Lower lobe of right lung (tissue), 2 donors: ENCODE results near the gene SIRT4. TPM values are rescaled to one million over a fixed set of nuclear protein-coding genes. Genes with fewer than 3 reads are reported as not detected.

Experiments
- ATAC-seq, 2 donors: fragments of 200-7000 bp; cut with Tn5 transposase; one replicate each; pipeline ENCODE4 v1.9.1; 2020 to 2022; ENCODE audit warnings: mild to moderate bottlenecking in 2 of 2, moderate library complexity in 2 of 2
- DNase-seq: peaks from one replicate; pipeline ENCODE4 v3.0.0-alpha.2; 2020
- H3K27ac ChIP-seq: fragments of 200-600 bp; one replicate; pipeline ENCODE4 v1.8.0; 2022
- H3K27me3 ChIP-seq: fragments of 200-600 bp; one replicate; pipeline ENCODE4 v1.8.0; 2022; ENCODE audit warnings: low read depth
- H3K36me3 ChIP-seq: fragments of 200-600 bp; one replicate; pipeline ENCODE4 v1.8.0; 2022; ENCODE audit warnings: mild to moderate bottlenecking
- H3K4me1 ChIP-seq: fragments of 200-600 bp; one replicate; pipeline ENCODE4 v1.8.0; 2022
- H3K4me3 ChIP-seq: fragments of 200-600 bp; one replicate; pipeline ENCODE4 v1.8.0; 2022; ENCODE audit warnings: mild to moderate bottlenecking
- H3K9me3 ChIP-seq: fragments of 200-600 bp; one replicate; pipeline ENCODE4 v1.8.0; 2022
- intact Hi-C: fragments of 100-400 bp; cut with DNase I; formaldehyde crosslinking; loops from one replicate; pipeline ENCODE4 v1.11.0; 2022
- total RNA-seq: library from RNA; stranded (reverse); fragmentation: NEBNext Ultra II Directional; extraction: Animal tissue kit (Norgen Biotek cat#: 25700); gene quantifications from one replicate; pipeline ENCODE4 v1.2.1, GENCODE V29; 2021
- TF ChIP-seq, protein P1 (sequence below): fragments of 200-600 bp; IDR thresholded peaks from one replicate; pipeline ENCODE4 v1.8.0; 2022; ENCODE audit warnings: antibody characterized with exemption, mild to moderate bottlenecking
- donor health status: DM: no; HTN: yes; CAD: no; lungs with severe emphysema.

SIRT4 gene
- total RNA-seq, 1 donor from 2014 or later: 2.1 TPM

- H3K4me1 ChIP-seq: peaks cover 11% of the 10 kb centered on the region
- no peaks in the 10 kb centered on the region for H3K36me3 ChIP-seq
- peak overlapping the region; percentile 82 for H3K27ac ChIP-seq
- TF ChIP-seq, protein P1, sequence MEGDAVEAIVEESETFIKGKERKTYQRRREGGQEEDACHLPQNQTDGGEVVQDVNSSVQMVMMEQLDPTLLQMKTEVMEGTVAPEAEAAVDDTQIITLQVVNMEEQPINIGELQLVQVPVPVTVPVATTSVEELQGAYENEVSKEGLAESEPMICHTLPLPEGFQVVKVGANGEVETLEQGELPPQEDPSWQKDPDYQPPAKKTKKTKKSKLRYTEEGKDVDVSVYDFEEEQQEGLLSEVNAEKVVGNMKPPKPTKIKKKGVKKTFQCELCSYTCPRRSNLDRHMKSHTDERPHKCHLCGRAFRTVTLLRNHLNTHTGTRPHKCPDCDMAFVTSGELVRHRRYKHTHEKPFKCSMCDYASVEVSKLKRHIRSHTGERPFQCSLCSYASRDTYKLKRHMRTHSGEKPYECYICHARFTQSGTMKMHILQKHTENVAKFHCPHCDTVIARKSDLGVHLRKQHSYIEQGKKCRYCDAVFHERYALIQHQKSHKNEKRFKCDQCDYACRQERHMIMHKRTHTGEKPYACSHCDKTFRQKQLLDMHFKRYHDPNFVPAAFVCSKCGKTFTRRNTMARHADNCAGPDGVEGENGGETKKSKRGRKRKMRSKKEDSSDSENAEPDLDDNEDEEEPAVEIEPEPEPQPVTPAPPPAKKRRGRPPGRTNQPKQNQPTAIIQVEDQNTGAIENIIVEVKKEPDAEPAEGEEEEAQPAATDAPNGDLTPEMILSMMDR: no peak
- ATAC-seq (peak; percentile 2 to 31), DNase-seq (peak; percentile 10)
- H3K27me3 ChIP-seq: no peaks in the 10 kb centered on the region
- H3K9me3 ChIP-seq: no peaks in the 10 kb centered on the region
- intact Hi-C loops: no loop called here
- peak overlapping the region; percentile 64 for H3K4me3 ChIP-seq
These were observed 14.7 kb downstream of the SIRT4 start for GRCh38 chr12:120316798-120317223.

DNA sequence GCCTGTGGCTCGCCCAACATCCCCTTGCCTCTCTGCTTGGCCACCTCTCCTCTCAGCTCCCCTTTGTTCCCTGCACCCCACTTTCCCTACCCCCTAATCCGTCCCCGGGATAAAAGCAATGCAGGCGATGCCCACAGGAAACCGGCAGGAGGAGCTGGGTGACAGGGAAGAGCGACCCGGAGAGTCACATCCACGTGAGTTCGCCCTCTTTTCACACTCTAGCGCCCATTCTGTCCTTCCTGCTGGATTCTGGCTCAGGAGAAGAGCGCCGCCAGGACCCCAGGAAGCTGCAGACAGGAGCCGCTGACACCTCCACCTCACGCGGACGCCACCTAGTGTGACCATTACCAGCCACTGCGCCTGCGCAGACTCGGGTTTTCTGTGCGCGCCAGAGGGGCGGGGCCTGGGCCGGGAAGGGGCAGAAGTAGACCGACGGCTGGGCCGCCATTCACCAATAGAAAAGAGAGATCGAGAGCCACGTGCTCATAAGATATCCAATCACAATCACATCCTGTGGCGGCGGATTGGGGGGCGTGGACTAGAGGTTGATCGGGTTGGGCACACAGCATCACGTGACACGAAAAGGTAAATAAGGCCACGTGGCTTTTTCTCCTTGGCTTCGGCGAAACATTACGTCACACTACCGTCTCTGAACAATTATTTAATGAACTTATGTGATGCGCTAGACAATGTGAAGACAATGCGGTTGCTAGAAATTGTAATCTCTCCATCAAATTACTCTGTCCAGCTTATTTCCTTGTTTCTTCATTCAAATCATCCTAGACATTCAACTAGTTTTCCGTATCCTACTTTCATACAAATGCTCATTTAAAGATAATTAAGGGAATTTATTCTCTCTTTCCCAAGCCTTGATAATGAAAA lies 15.3 kb downstream of the SIRT4 start:
- ATAC-seq (peak; percentile 99 to 100), DNase-seq (peak; percentile 99)
- no peaks in the 10 kb centered on the region for H3K9me3 ChIP-seq
- peak overlapping the region; percentile 82 for H3K27ac ChIP-seq
- no peaks in the 10 kb centered on the region for H3K36me3 ChIP-seq
- intact Hi-C loops: no loop called here
- TF ChIP-seq, protein P1: peak; percentile 58
- H3K4me1 ChIP-seq: peaks cover 11% of the 10 kb centered on the region
- H3K4me3 ChIP-seq: peak overlapping the region; percentile 64
- no peaks in the 10 kb centered on the region for H3K27me3 ChIP-seq

DNA sequence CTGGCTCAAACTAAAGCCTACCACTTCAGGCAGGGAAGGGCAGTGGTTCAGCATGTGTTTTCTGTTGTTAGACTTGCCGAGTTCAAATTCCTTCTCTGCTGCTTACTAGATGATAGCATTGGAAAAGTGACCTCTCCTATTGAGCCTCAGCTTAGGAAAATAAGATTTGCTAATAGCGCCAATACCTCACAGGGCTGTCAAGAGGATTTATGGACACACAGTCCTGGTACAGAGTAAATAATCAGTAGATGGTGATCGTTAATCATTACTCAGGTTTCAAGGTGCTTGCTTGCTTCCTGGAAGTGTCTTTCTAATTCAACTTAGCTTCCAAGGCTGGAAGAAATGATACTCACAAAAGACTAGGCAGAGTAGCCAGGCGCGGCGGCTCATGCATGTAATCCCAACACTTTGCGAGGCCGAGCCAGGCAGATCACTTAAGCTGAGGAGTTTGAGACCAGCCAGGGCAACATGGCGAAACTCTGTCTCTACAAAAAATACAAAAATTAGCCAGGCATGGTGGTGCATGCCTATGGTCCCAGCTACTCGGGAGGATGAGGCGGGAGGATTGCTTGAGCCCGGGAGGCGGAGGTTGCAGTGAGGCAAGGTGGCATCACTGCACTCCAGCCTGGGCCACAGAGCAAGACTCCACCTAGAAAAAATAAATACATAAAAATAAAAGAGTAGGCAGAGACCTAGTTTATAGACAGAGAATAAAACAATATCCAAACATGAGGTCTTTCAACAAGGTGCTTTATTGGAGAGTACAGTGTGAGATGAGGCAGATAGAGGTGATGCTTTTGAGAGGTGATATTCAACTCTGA lies 19.5 kb downstream of the SIRT4 start:
- Histone ChIP-seq H3K27me3 (no peaks in the 10 kb centered on the region), H3K4me1 (peaks cover 17% of the 10 kb centered on the region), H3K4me3 (no peak overlapping the region), H3K9me3 (no peaks in the 10 kb centered on the region), H3K36me3 (no peaks in the 10 kb centered on the region), H3K27ac (peak overlapping the region; percentile 56)
- TF ChIP-seq, protein P1: no peak
- intact Hi-C loops: no loop called here
- ATAC-seq: peak; percentile 33 to 58
- DNase-seq: peak; percentile 63

- ATAC-seq: no peak
- TF ChIP-seq, protein P1: no peak
- intact Hi-C loops: no loop called here
- H3K9me3 ChIP-seq: no peaks in the 10 kb centered on the region
- H3K27ac ChIP-seq: no peak overlapping the region
- H3K4me3 ChIP-seq: no peak overlapping the region
- no peak for DNase-seq
- no peaks in the 10 kb centered on the region for H3K36me3 ChIP-seq
- no peaks in the 10 kb centered on the region for H3K27me3 ChIP-seq
- H3K4me1 ChIP-seq: peaks cover 16% of the 10 kb centered on the region
These were observed 21.7 kb downstream of the SIRT4 start for GRCh38 chr12:120323772-120324171.

GRCh38 chr12:120324841-120325417 lies 22.8 kb downstream of the SIRT4 start:
- Histone ChIP-seq H3K36me3 (no peaks in the 10 kb centered on the region), H3K9me3 (no peaks in the 10 kb centered on the region), H3K27me3 (no peaks in the 10 kb centered on the region), H3K4me3 (no peak overlapping the region), H3K27ac (no peak overlapping the region), H3K4me1 (peaks cover 16% of the 10 kb centered on the region)
- no peak for ATAC-seq
- intact Hi-C loops: no loop called here
- DNase-seq: no peak
- TF ChIP-seq, protein P1: no peak
